HPDE6-E6E7 (cell line): ENCODE data around the gene COPS4.
"Not testable (repeated sequence)": the region's sequence is repeated elsewhere in the genome, so short reads cannot be mapped to it uniquely, and the experiment has no call there.

Experiments used
- DNase-seq: peaks from one replicate; pipeline ENCODE4 v3.0.0; 2011; ENCODE audit warnings: missing footprints; ENCODE audit errors: extremely low spot score

Gene COPS4

DNA sequence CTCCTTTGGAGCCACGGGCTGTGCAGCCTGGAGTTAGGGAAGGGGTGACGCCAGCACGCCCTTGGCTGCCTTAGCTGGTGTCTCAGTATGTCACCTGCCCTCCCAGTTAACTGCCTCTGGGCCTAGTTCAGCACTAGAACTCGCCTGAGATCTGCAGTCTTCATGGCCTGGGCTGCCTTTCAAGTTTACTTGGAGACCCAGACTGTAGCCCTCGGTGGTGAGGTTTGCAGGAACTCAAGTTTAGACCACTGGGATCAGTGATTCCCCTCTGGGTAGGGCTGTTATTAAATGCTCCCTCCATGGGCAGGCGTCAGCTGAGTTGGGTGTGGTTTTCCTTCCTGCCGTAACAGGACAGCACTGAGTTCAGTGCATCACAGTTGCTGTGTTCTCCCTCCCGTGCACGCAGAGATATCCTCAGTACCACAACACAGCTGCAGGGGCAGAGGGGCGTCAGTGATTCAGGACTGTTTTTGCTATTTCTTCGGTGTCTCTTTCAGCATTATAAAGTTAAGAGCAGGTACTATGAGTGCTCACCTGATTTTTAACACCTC lies 49.0 kb downstream of the COPS4 start:
- no peak for DNase-seq

GRCh38 chr4:83084956-83085355 lies 50.0 kb downstream of the COPS4 start:
- not testable (repeated sequence) for DNase-seq

DNA sequence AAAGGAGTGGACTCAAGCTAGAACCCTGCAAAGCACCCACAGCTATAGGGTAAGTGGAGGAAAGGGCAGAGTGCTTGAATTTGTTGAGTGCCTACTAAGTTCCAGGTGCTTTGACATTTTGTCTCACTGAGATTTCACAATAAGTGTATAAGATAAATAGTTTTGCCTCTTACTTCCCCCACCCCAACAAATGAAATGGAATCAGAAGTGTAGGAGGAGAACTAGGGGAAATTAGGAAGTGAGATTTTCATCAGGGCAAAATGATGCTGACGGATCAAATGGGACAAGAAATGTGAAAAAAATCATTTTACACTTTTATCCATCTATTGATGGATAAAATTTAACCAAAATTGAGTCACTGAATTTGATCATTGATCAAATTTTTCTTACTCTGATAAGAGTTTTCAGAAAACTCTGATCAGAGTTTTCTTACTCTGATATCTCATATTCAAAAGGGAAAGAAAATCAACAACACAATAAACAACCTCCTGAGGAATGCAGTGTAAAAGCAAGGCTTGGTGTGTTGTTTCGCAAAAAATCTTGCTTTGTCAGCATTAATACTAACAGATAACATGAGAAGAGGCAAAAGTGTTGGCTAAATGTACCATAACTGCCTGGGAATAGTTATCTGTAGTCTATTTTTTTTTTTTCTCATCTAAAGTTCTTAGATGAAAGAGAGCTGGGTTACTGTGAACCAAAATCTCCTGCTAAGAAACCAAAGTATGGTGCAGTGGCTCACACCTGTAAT lies 54.6 kb downstream of the COPS4 start:
- DNase-seq, result no peak

GRCh38 chr4:83093060-83093640 lies 58.2 kb downstream of the COPS4 start:
- DNase-seq, result no peak

GRCh38 chr4:83096397-83096796 lies 61.4 kb downstream of the COPS4 start:
- DNase-seq, result no peak

DNA sequence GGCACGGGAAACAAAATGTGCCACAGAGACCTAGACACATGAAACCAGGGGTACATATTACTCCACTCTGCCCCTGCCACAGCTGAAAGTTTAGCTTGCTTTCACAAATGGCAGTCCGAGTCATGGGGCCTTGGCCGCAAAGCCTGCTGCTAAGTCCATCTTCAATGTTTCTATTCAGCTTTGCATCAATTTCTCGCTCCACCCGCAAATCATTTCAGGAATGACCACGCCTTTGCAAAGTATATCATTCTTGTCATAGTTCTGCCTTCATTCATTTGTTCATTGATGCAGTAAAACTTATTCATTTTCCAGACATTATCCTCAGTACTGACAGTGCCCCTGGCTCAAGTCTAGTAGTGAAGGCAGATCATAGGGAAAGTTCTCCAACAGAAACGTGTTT lies 70.0 kb downstream of the COPS4 start:
- no peak for DNase-seq

DNA sequence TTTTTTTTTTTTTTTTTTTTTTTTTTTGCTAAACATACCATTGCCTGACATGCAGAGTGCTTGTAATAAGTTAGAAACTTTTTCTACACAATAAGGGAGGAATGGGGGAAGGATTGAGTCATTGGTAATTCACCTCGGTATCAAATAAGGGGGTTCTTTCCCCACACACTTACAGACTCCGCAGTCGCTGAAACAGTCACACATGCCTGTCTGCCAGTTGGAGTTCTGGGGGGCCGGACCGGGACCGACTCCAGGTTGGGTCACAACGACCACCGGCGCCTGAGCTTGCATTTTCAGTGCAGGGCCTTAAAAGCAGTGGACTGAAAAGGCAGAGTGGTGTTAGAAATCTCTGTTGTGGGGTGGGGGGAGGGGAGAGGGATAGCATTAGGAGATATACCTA lies 72.6 kb downstream of the COPS4 start:
- no peak for DNase-seq

- no peak for DNase-seq
Measured at GRCh38 chr4:83108101-83108861, 73.3 kb downstream of the COPS4 start.

GRCh38 chr4:83109480-83110222 lies 74.7 kb downstream of the COPS4 start:
- peak; percentile 23 for DNase-seq

DNA sequence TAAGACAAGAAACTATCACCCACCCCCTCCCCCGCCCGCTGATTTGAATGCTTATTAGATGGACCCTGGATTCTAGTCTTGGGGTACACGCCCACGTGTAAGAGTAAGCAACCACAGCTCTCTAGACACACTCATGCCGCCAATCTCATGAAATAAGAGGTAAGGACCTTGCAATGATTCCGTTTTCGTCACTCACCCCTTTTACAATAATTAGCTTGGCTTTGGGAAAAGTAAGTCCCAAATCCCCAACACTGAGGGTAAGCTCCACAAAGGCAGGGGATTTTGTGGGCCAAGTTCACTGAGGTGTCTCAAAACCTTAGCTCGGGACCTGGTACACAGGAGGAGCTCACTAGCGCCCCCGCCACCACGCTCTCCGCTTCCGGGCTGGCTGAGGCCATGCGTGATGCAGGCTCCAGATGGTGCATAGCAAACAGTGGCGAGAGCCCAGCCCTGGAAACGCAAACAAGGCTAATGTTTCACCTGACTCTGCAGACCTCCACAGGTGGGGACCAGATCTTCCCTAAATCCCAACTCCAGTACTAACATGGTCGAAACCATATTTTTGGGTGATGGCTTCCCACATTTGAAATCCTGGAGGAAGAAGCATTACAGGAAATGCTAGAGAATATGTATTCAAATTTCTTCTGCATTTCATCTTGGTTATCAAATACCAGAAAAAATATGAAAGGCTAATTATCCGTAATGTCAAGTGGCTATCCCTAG lies 75.4 kb downstream of the COPS4 start:
- DNase-seq, result peak; percentile 65

- no peak for DNase-seq
Measured at GRCh38 chr4:83110970-83111750, 76.2 kb downstream of the COPS4 start.

DNA sequence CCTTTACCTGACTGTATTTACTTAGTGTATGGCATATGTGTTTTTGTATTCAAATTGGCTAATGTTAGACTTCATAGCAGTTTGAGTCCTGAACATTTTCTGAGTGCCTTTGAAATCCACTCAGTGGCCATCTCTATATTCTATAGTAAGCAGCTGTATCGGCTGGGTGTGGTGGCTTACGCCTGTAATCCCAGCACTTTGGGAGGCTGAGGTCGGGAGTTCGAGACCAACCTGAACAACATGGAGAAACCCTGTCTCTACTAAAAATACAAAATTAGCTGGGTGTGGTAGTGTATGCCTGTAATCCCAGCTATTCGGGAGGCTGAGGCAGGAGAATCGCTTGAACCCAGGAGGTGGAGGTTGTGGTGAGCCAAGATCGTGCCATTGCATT lies 76.8 kb downstream of the COPS4 start:
- not testable (repeated sequence) for DNase-seq

DNA sequence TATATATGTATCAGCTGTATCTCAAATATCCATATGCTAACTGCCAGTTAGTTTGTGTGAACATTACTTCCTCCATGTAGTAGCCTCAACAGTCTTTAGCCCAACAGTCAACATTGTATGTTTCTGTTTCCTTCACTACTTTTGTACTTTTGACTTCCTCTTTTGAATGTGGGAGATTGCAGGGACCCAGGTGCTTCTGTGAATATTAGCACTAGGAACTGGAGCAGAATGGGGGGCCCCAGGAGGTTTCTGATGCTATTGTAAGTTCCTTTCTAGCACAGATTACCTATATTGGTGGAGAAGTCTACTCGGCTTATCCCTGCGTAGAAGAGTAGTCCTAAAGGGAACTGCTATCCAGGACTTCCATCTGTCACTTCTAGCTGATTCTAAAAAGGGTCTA lies 77.2 kb downstream of the COPS4 start:
- no peak for DNase-seq

- DNase-seq, result no peak
Measured at GRCh38 chr4:83112678-83113428, 77.9 kb downstream of the COPS4 start.

DNA sequence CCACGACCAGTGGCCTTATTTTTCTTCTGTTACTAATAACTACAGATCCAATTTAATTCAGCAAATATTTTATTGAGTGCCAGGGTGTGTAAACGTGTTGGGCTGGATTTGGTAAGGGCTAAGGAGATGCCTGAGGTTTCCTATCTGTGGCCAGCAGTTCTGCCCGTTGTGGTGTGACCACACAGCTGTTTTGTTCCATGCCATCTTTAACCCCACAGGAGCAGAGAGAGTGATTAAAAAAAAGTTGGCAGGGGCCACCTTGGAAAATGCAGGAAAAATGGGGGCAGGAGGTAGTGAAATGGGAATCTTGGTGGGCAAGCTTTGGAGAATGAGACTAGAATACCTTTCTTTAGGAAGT lies 78.4 kb downstream of the COPS4 start:
- no peak for DNase-seq

- peak; percentile 16 for DNase-seq
Measured at GRCh38 chr4:83114576-83114975, 79.6 kb downstream of the COPS4 start, which contains the start of gene PLAC8. Gene PLAC8, minus strand, starts transcription at chr4:83114729. Its CDS starts 6,808 bp downstream, at chr4:83107921.

- DNase-seq, result no peak
Measured at GRCh38 chr4:83115000-83115399, 80.0 kb downstream of the COPS4 start.

GRCh38 chr4:83115656-83116285 lies 80.8 kb downstream of the COPS4 start:
- no peak for DNase-seq

GRCh38 chr4:83118869-83119268 lies 83.9 kb downstream of the COPS4 start:
- no peak for DNase-seq
